Adrenal gland (tissue), 12 donors: ENCODE results near the gene SERAC1. TPM values are rescaled to one million over a fixed set of nuclear protein-coding genes. Genes with fewer than 3 reads are reported as not detected.

Experiments
- DNase-seq, 7 donors: peaks; one replicate each; pipeline ENCODE4 v3.0.0-alpha.2; 2019 to 2020
- H3K27ac ChIP-seq, 5 donors: fragments of 200-600 bp; sonication (generic) in 4 of 5; 1 replicate in 3 of 5; 2 replicates in 2 of 5; pipeline versions ENCODE4 v1.5.1 to v1.8.0; 2016 to 2020; ENCODE audit warnings: mild to moderate bottlenecking in 1 of 5
- H3K27me3 ChIP-seq: fragments of 200-600 bp; 2 replicates; pipeline ENCODE4 v1.8.0; 2021
- H3K36me3 ChIP-seq, 2 donors: fragments of 200-600 bp; replicated peaks in 1 of 2; 1 replicate in 1 of 2; 2 replicates in 1 of 2; pipeline versions ENCODE4 v1.5.1 to v1.8.0; 2018 to 2022
- H3K4me1 ChIP-seq, 2 donors: fragments of 200-600 bp; replicated peaks in 1 of 2; 1 replicate in 1 of 2; 2 replicates in 1 of 2; pipeline versions ENCODE4 v1.5.1 to v1.8.0; 2018 to 2021
- H3K4me3 ChIP-seq, 4 donors: fragments of 200-600 bp; sonication (generic) in 3 of 4; one replicate each; pipeline ENCODE4 v1.5.1; 2016 to 2018
- H3K9me3 ChIP-seq, 3 donors: fragments of 200-600 bp; sonication (generic) in 1 of 3; replicated peaks in 1 of 3; 1 replicate in 2 of 3; 2 replicates in 1 of 3; pipeline versions ENCODE4 v1.5.1 to v1.8.0; 2016 to 2021
- CTCF ChIP-seq, 6 experiments: fragments of 450-650 bp in 4 of 6; fragments of 200-600 bp in 2 of 6; sonication (generic) in 1 of 6; IDR thresholded peaks; 1 replicate in 5 of 6; 2 replicates in 1 of 6; pipeline versions ENCODE4 v1.5.1 to v1.8.0; 2016 to 2021; ENCODE audit warnings: antibody characterized with exemption in 6 of 6, mild to moderate bottlenecking in 2 of 6, moderate library complexity in 1 of 6
- POLR2A ChIP-seq, 2 donors: fragments of 450-650 bp; IDR thresholded peaks; one replicate each; pipeline ENCODE4 v1.6.1; 2017; ENCODE audit warnings: antibody characterized with exemption in 2 of 2, mild to moderate bottlenecking in 2 of 2, moderate library complexity in 1 of 2
- WGBS, 4 donors: extraction: QIAGEN DNeasy Blood & Tissue Kit in 2 of 4; methylation state at CpG; one replicate each; pipeline versions ENCODE4 v1.1.5 to v1.1.7; 2013 to 2017; 5-methylcytosine and 5-hydroxymethylcytosine counted together
- intact Hi-C, 2 donors: fragments of 100-400 bp; cut with DNase I; formaldehyde crosslinking; loops; one replicate each; pipeline versions ENCODE4 v1.14.1 to v1.15.0; 2022 to 2023
- polyA plus RNA-seq, 3 donors: library from polyadenylated mRNA; stranded (reverse); fragments of 200-250 nt in 2 of 3; fragments of 350-450 nt in 1 of 3; fragmentation: Illumina TruSeq in 1 of 3; extraction: RNeasy Lipid Tissue Mini Kit (QIAGEN cat#74804) in 1 of 3; gene quantifications; one replicate each; pipeline ENCODE4 v1.2.3, GENCODE V29; 2013 to 2014
- total RNA-seq, 9 donors: library from RNA; depleted of rRNA in 4 of 9; stranded (reverse); fragments of >200 nt in 4 of 9; fragments of 120-200 nt in 1 of 9; fragmentation: NEBNext Ultra II Directional in 1 of 9; extraction: Animal tissue kit (Norgen Biotek cat#: 25700) in 1 of 9; gene quantifications; one replicate each; pipeline versions ENCODE4 v1.1.0 to v1.2.4, GENCODE V29; 2013 to 2023
- donor health status: healthy with polysubstance abuse.
- donor health status: Bipolar disorder and iron deficiency.
- donor health status: DM: yes; HTN: yes; CAD: no.
- donor health status: DM: no; HTN: no; CAD: no.
- donor health status: DM: no; HTN: no; CAD: no.
- donor health status: DM: yes; HTN: yes; CAD: no.

The SERAC1 gene
- total and polyA plus RNA-seq, 12 donors, result 5.0 to 20.0 (median 17.1) TPM

GRCh38 chr6:158086504-158087223 is 81.4 kb downstream of the SERAC1 start:
- H3K9me3 ChIP-seq, result no peaks in the 10 kb centered on the region
- peak overlapping the region in 2 of 5 donors; percentile 46 to 54 for H3K27ac ChIP-seq
- no peak for TF ChIP-seq POLR2A (IDR thresholded peaks at IDR 0.05)
- TF ChIP-seq CTCF (IDR thresholded peaks at IDR 0.05), result no peak
- no peak overlapping the region for H3K4me3 ChIP-seq
- DNase-seq, result peak in 6 of 7 donors; percentile 30 to 69 (median 46)
- WGBS, 4 donors, result 61 to 79% (median 70%) methylated on average over 21 to 32 of the region's 32 CpGs
- intact Hi-C loops, result no loop called here
- H3K27me3 ChIP-seq, result no peaks in the 10 kb centered on the region
- H3K36me3 ChIP-seq, result peaks cover 0 to 18% of the 10 kb centered on the region in 2 donors
- peaks cover 0 to 13% of the 10 kb centered on the region in 2 donors for H3K4me1 ChIP-seq

- Histone ChIP-seq H3K27me3 (no peaks in the 10 kb centered on the region), H3K9me3 (no peaks in the 10 kb centered on the region), H3K4me1 (peaks cover 0 to 13% of the 10 kb centered on the region in 2 donors), H3K27ac (peak overlapping the region in 1 of 5 donors; percentile 46), H3K36me3 (peaks cover 0 to 20% of the 10 kb centered on the region in 2 donors), H3K4me3 (no peak overlapping the region)
- no peak for TF ChIP-seq CTCF (IDR thresholded peaks at IDR 0.05)
- TF ChIP-seq POLR2A (IDR thresholded peaks at IDR 0.05), result no peak
- peak in 1 of 7 donors; percentile 41 for DNase-seq
- intact Hi-C loops, result no loop called here
- WGBS, 4 donors, result 71 to 100% (median 78%) methylated on average over 2 of the region's 2 CpGs
Measured at GRCh38 chr6:158086054-158086503, 82.0 kb downstream of the SERAC1 start.

- Histone ChIP-seq H3K4me1 (peaks cover 0 to 13% of the 10 kb centered on the region in 2 donors), H3K9me3 (no peaks in the 10 kb centered on the region), H3K27ac (no peak overlapping the region), H3K36me3 (peaks cover 0 to 20% of the 10 kb centered on the region in 2 donors), H3K4me3 (no peak overlapping the region), H3K27me3 (no peaks in the 10 kb centered on the region)
- WGBS, 4 donors, result 87 to 97% (median 90%) methylated on average over 10 to 21 of the region's 21 CpGs
- DNase-seq, result peak in 1 of 7 donors; percentile 30
- no peak for TF ChIP-seq POLR2A (IDR thresholded peaks at IDR 0.05)
- no peak for TF ChIP-seq CTCF (IDR thresholded peaks at IDR 0.05)
- intact Hi-C loops, result no loop called here
Measured at GRCh38 chr6:158085261-158086053, 82.6 kb downstream of the SERAC1 start.
